ENCODE results near the gene NUCKS1.

The NUCKS1 gene

DNA sequence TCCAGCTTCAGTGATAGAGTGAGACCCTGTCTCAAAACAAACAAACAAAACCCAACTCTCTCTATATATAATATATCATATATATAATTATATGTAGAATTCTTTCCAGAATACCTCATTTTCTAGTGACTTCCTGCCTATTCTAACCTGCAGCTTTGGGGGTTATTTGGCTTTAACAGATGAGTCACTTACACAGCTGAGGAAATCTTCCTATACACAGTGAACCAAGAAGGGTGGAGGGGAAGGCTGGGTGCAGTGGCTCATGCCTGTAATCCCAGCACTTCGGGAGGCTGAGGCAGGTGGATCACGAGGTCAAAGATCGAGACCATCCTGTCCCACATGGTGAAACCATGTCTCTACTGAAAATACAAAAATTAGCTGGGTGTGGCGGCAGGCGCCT lies 16.1 kb upstream of the NUCKS1 start:
- H3K27ac ChIP-seq (ENCODE audit: low read depth, low read length): no peak overlapping the region

DNA sequence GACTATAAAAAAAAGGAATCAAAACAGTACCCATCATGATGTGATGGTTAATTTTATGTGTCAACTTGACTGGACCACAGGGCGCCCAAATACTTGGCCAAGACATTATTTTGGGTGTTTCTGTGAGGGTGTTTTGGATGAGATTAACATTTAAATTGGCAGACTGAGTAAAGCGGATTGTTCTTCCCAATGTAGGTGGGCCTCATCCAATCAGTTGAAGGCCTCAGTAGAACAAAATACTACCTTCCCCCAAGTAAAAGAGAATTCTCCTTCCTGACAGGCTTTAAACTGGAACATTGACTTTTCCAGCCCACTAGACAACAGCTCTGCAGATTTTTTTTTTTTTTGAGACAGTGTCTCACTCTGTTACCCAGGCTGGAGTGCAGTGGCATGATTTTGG lies 14.6 kb upstream of the NUCKS1 start:
- Histone ChIP-seq H3K9ac (ENCODE audit: low read length) (no peak overlapping the region), H3K4me3 (ENCODE audit: low read length) (no peak overlapping the region), H3K27ac (ENCODE audit: low read depth, low read length) (no peak overlapping the region), H3K36me3 (ENCODE audit: control insufficient read depth, insufficient read depth, low read length) (no peaks in the 10 kb centered on the region), H3K4me1 (ENCODE audit: control insufficient read depth, insufficient read depth, low read length) (no peaks in the 10 kb centered on the region), H3K27me3 (ENCODE audit: control insufficient read depth, insufficient read depth, low read length) (no peaks in the 10 kb centered on the region)

More for the DNA sequence above, 16.1 kb upstream of the NUCKS1 start:
- Histone ChIP-seq H3K36me3 (ENCODE audit: control insufficient read depth, insufficient read depth, low read length) (no peaks in the 10 kb centered on the region), H3K4me3 (ENCODE audit: low read length) (no peak overlapping the region), H3K27me3 (ENCODE audit: control insufficient read depth, insufficient read depth, low read length) (no peaks in the 10 kb centered on the region), H3K4me1 (ENCODE audit: control insufficient read depth, insufficient read depth, low read length) (peaks cover 2% of the 10 kb centered on the region), H3K9ac (ENCODE audit: low read length) (no peak overlapping the region)

DNA sequence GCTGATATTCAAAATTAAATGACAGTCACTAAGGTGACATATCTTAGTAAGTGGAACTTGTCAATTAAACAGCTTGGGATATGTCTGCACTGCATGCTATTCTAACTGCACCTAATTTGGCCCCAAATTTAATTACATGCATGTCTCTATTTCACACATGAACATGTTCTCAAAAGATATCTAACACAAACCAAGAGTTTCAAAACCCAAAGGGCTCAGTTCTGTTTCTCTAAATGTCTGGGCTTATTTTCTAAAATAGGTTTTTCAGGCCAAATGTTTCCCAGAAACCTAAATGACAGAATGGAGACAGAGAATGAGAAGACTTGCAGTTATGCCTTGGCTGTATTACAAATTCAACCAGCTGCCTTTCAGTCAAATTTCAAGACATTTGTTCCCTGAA lies 14.0 kb upstream of the NUCKS1 start:
- Histone ChIP-seq H3K4me3 (ENCODE audit: low read length) (no peak overlapping the region), H3K36me3 (ENCODE audit: control insufficient read depth, insufficient read depth, low read length) (no peaks in the 10 kb centered on the region), H3K9ac (ENCODE audit: low read length) (no peak overlapping the region), H3K27ac (ENCODE audit: low read depth, low read length) (no peak overlapping the region), H3K4me1 (ENCODE audit: control insufficient read depth, insufficient read depth, low read length) (no peaks in the 10 kb centered on the region), H3K27me3 (ENCODE audit: control insufficient read depth, insufficient read depth, low read length) (no peaks in the 10 kb centered on the region)

- H3K9ac ChIP-seq (ENCODE audit: low read length): no peak overlapping the region
- H3K36me3 ChIP-seq (ENCODE audit: control insufficient read depth, insufficient read depth, low read length): no peaks in the 10 kb centered on the region
- H3K4me3 ChIP-seq (ENCODE audit: low read length): no peak overlapping the region
- no peak overlapping the region for H3K27ac ChIP-seq (ENCODE audit: low read depth, low read length)
- H3K4me1 ChIP-seq (ENCODE audit: control insufficient read depth, insufficient read depth, low read length): no peaks in the 10 kb centered on the region
- H3K27me3 ChIP-seq (ENCODE audit: control insufficient read depth, insufficient read depth, low read length): no peaks in the 10 kb centered on the region
Observed at GRCh38 chr1:205760606-205761005, 10.6 kb upstream of the NUCKS1 start.

DNA sequence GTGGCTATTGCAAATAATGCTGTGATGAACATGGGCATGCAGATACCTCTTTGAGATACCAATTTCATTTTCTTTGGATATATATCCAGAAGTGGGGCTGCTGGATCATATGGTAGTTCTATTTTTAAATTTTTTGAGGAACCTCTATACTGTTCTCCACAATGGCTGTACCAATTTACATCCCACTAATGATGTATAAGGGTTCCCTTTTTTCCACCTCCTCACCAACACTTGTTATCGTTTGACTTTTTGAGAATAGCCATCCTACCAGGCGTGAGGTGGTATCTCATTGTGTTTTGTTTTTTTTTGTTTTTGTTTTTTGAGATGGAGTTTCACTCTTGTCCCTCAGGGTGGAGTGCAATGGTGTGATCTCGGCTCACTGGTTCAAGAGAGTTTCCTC lies 6.6 kb upstream of the NUCKS1 start:
- Histone ChIP-seq H3K4me1 (ENCODE audit: control insufficient read depth, insufficient read depth, low read length) (no peaks in the 10 kb centered on the region), H3K27ac (ENCODE audit: low read depth, low read length) (no peak overlapping the region), H3K9ac (ENCODE audit: low read length) (no peak overlapping the region), H3K4me3 (ENCODE audit: low read length) (no peak overlapping the region), H3K36me3 (ENCODE audit: control insufficient read depth, insufficient read depth, low read length) (no peaks in the 10 kb centered on the region), H3K27me3 (ENCODE audit: control insufficient read depth, insufficient read depth, low read length) (no peaks in the 10 kb centered on the region)

DNA sequence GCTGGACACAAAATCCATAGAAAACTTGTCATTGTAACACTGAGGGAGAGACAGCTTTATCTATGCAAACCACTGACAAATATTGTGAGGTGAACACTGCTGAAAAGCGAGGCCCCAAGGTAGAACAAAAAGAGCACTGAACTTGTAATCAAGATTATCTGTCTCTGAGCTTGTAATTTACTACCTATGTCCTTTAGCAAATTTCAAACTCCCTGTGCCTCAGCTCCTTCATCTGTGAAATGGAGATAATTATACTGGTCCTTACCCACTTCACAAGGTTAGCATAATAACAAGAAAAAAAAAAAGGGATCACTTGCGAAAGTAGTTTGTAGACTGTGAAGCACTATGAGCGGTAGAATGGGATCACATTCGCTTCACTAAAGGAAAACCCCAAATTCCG lies 4.9 kb upstream of the NUCKS1 start:
- no peaks in the 10 kb centered on the region for H3K4me1 ChIP-seq (ENCODE audit: control insufficient read depth, insufficient read depth, low read length)

DNA sequence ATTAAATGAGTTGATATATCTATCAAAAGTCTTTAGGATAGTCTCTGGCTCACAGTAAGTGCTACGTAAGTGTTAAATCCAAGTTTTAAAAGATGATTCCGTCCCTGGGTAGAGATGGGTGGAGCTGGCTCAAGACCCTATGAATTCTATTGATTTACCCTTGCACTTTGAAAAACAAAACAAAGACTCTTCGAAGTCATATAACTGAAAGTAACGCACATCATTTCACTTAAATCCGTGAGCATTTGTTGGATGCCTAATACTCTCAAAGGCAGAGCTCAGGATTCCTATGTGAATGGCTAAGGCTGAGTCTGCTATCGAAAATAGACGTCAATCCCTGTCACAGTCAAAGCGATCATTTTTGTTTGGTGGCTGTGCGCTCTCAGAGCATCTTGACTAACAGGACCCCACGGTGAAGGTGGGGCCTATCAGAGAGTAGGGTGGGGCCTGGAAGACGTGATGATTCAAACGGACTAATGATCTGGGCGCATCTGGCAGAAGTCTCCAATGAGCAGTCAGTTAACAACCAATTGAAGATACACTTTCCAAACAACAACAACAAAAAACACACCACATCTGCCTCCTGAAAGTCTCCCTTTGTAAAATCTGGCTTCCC lies 1.2 kb upstream of the NUCKS1 start:
- Histone ChIP-seq H3K36me3 (ENCODE audit: control insufficient read depth, insufficient read depth, low read length) (no peaks in the 10 kb centered on the region), H3K4me3 (ENCODE audit: low read length) (no peak overlapping the region), H3K27me3 (ENCODE audit: control insufficient read depth, insufficient read depth, low read length) (no peaks in the 10 kb centered on the region), H3K27ac (ENCODE audit: low read depth, low read length) (no peak overlapping the region), H3K9ac (ENCODE audit: low read length) (no peak overlapping the region), H3K4me1 (ENCODE audit: control insufficient read depth, insufficient read depth, low read length) (peaks cover 16% of the 10 kb centered on the region)

More for the DNA sequence above, 4.9 kb upstream of the NUCKS1 start:
- no peaks in the 10 kb centered on the region for H3K36me3 ChIP-seq (ENCODE audit: control insufficient read depth, insufficient read depth, low read length)
- H3K27me3 ChIP-seq (ENCODE audit: control insufficient read depth, insufficient read depth, low read length): no peaks in the 10 kb centered on the region
- no peak overlapping the region for H3K4me3 ChIP-seq (ENCODE audit: low read length)
- H3K27ac ChIP-seq (ENCODE audit: low read depth, low read length): no peak overlapping the region
- no peak overlapping the region for H3K9ac ChIP-seq (ENCODE audit: low read length)

- peaks cover 16% of the 10 kb centered on the region for H3K4me1 ChIP-seq (ENCODE audit: control insufficient read depth, insufficient read depth, low read length)
- no peaks in the 10 kb centered on the region for H3K27me3 ChIP-seq (ENCODE audit: control insufficient read depth, insufficient read depth, low read length)
- H3K4me3 ChIP-seq (ENCODE audit: low read length): peak overlapping the region; percentile 85
- H3K27ac ChIP-seq (ENCODE audit: low read depth, low read length): peak overlapping the region; percentile 97
- peak overlapping the region; percentile 97 for H3K9ac ChIP-seq (ENCODE audit: low read length)
- H3K36me3 ChIP-seq (ENCODE audit: control insufficient read depth, insufficient read depth, low read length): no peaks in the 10 kb centered on the region
Observed at GRCh38 chr1:205749234-205750137, 496 bp downstream of the NUCKS1 start.

DNA sequence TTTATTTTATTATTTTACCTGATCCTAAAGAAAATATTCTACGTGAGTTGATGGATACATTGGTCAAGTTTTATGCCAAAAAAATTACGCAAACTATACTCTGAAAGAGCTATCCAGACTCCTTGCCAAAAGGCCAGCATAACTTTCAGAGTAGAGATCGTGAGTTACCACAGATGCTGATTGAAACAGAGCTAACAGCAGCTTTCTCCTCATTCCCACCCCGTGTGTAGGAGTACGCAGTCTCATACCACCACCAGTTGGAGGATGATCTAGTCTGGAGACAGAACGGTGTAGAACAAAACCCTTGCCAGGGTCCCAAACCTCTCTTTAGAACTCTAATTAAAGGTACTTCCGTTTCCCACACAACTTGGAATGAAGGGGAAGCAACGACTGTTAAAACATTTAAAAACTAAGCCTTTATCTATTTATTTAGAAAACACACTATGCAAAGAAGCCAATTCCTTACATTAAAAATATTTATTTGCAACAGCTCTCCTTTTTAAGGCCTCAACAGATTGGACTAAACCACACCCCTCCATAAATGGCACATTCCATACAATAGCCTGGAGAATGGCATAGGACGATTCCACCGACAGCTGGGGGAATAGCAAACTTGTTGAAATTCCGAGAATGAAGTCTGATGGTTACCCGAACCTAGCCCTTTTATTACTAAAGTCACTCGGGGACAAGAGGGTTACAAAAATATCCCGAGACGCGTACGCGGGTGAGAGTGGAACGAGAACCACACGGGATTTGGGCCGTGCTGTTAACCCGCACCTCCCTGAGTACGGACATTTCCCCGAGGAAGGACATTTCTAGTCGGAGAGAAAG lies 1.4 kb downstream of the NUCKS1 start:
- H3K9ac ChIP-seq (ENCODE audit: low read length): peak overlapping the region; percentile 57
- H3K36me3 ChIP-seq (ENCODE audit: control insufficient read depth, insufficient read depth, low read length): no peaks in the 10 kb centered on the region
- peak overlapping the region; percentile 85 for H3K4me3 ChIP-seq (ENCODE audit: low read length)
- H3K4me1 ChIP-seq (ENCODE audit: control insufficient read depth, insufficient read depth, low read length): peaks cover 16% of the 10 kb centered on the region
- H3K27me3 ChIP-seq (ENCODE audit: control insufficient read depth, insufficient read depth, low read length): no peaks in the 10 kb centered on the region
- H3K27ac ChIP-seq (ENCODE audit: low read depth, low read length): peak overlapping the region; percentile 97

DNA sequence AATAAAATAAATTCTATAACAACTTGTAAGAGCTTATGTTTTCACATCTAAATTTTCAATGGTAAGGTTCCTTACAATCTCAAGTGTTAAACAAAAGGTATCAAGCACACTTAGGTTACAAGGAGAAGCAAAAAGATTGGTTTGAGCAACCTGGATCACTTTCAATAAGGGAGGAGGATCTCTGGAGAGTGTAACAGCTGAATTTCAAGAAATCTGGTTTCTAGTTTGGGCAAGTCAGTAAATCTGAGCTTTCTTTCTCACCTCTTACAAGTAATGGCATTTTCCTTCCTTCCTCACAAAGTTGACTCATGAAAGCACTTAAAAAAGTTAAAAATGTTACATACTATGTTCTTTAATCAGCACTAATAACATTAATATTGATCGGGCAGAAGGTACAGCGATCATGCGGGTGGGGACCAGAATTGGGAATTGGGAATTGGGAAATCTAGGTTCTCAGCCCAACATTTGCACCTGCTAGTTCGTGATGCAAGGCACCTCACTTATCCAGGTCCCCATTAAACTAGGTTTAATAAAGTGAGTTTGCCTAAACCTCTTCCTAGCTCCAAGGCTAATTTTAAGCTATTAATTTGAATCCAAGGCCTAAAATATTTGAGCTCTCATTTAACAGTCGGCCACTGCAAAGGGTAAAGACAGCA lies 3.1 kb downstream of the NUCKS1 start:
- H3K36me3 ChIP-seq (ENCODE audit: control insufficient read depth, insufficient read depth, low read length): no peaks in the 10 kb centered on the region
- H3K27me3 ChIP-seq (ENCODE audit: control insufficient read depth, insufficient read depth, low read length): no peaks in the 10 kb centered on the region
- H3K4me1 ChIP-seq (ENCODE audit: control insufficient read depth, insufficient read depth, low read length): peaks cover 16% of the 10 kb centered on the region
- no peak overlapping the region for H3K27ac ChIP-seq (ENCODE audit: low read depth, low read length)
- no peak overlapping the region for H3K9ac ChIP-seq (ENCODE audit: low read length)
- H3K4me3 ChIP-seq (ENCODE audit: low read length): no peak overlapping the region

DNA sequence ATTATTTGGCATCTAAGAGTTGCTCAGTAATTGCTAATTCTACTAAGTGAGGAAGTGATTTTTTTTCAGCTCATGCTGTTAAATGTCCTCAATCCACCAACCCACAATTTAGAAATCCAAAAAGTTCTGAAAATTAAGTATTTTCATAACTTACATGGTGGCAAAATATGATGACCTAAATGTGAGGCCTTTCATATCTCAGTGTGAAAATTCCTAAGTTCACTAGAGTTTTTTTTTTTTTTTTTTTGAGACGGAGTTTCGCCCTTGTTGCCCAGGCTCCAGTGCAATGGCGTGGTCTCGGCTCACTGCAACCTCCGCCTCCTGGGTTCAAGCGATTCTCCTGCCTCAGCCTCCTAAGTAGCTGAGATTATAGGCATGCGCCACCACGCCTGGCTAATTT lies 5.6 kb downstream of the NUCKS1 start:
- peaks cover 16% of the 10 kb centered on the region for H3K4me1 ChIP-seq (ENCODE audit: control insufficient read depth, insufficient read depth, low read length)
- no peak overlapping the region for H3K9ac ChIP-seq (ENCODE audit: low read length)
- H3K36me3 ChIP-seq (ENCODE audit: control insufficient read depth, insufficient read depth, low read length): no peaks in the 10 kb centered on the region
- H3K27ac ChIP-seq (ENCODE audit: low read depth, low read length): no peak overlapping the region
- no peaks in the 10 kb centered on the region for H3K27me3 ChIP-seq (ENCODE audit: control insufficient read depth, insufficient read depth, low read length)
- no peak overlapping the region for H3K4me3 ChIP-seq (ENCODE audit: low read length)

DNA sequence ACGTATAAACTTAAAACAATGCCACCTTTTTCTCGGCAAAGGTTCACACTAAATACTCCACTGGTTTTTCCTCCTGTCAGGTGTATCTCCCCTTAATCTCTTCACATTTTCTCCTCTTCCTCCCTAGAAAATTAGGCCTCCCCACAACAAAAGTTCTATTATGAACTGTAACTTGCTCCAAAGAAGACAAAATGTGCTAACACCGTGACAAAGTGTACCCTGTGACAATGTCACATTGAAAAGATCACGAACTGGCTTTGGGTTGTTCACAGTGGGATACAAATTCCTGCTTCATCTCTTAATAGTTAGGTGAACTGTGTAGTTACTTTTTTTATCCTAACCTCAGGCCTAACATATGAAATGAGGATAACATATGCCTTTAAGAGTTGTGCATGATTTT lies 6.0 kb downstream of the NUCKS1 start:
- H3K9ac ChIP-seq (ENCODE audit: low read length): no peak overlapping the region
- H3K4me3 ChIP-seq (ENCODE audit: low read length): no peak overlapping the region
- H3K27me3 ChIP-seq (ENCODE audit: control insufficient read depth, insufficient read depth, low read length): no peaks in the 10 kb centered on the region
- peaks cover 16% of the 10 kb centered on the region for H3K4me1 ChIP-seq (ENCODE audit: control insufficient read depth, insufficient read depth, low read length)
- H3K36me3 ChIP-seq (ENCODE audit: control insufficient read depth, insufficient read depth, low read length): no peaks in the 10 kb centered on the region
- H3K27ac ChIP-seq (ENCODE audit: low read depth, low read length): no peak overlapping the region
